Measurements from ENCODE around the gene XYLT1. TPM values are rescaled to one million over a fixed set of nuclear protein-coding genes. Genes with fewer than 3 reads are reported as not detected.
"Not testable (repeated sequence)": the region's sequence is repeated elsewhere in the genome, so short reads cannot be mapped to it uniquely, and the experiment has no call there.

The XYLT1 gene
- total and polyA plus RNA-seq, 2 of the 8 experiments (the other 6 are each of a cell fraction or from before 2014, with no cell fraction given) = 6.6 to 25.4 TPM

- TF ChIP-seq MAFK (IDR thresholded peaks at IDR 0.05; ENCODE audit: low read depth, low read length) = no peak
- no peak for TF ChIP-seq TCF12 (IDR thresholded peaks at IDR 0.05; ENCODE audit: low read depth, low read length)
- TF ChIP-seq POU5F1 (IDR thresholded peaks at IDR 0.05; ENCODE audit: low read depth, low read length) = no peak
- no peak for TF ChIP-seq GTF2F1 (IDR thresholded peaks at IDR 0.05; ENCODE audit: borderline replicate concordance, low read depth, low read length)
- TF ChIP-seq POLR2A (IDR thresholded peaks at IDR 0.05; ENCODE audit: control extremely low read depth in 1 of 2, low read depth in 2 of 2, low read length in 2 of 2) = no peak
- no peak for TF ChIP-seq BCL11A (IDR thresholded peaks at IDR 0.05; ENCODE audit: low read depth in 2 of 2, low read length in 2 of 2)
- TF ChIP-seq SUZ12 (IDR thresholded peaks at IDR 0.05; ENCODE audit: low read length) = no peak
- TF ChIP-seq NANOG (IDR thresholded peaks at IDR 0.05; ENCODE audit: insufficient read depth, low read depth, low read length, poor library complexity, severe bottlenecking) = no peak
- TF ChIP-seq JUND (IDR thresholded peaks at IDR 0.05; ENCODE audit: low read length) = no peak
- no peak for TF ChIP-seq BRCA1 (IDR thresholded peaks at IDR 0.05; ENCODE audit: low read depth, low read length)
Measured at GRCh38 chr16:17335826-17336529, 134.8 kb downstream of the XYLT1 start (continued).

- POLR2A ChIA-PET (ENCODE audit: partially characterized antibody); H3K4me3 ChIP-seq (ENCODE audit: extremely low read depth in 1 of 4, insufficient read depth in 2 of 4, low read depth in 3 of 4, low read length in 4 of 4); H3K79me2 ChIP-seq (ENCODE audit: control insufficient read depth in 1 of 2, insufficient read depth in 2 of 2, low read length in 2 of 2): not testable (repeated sequence)
Measured at GRCh38 chr16:17335406-17335805, 135.4 kb downstream of the XYLT1 start.

More at GRCh38 chr16:17335406-17335805, 135.4 kb downstream of the XYLT1 start:
- not testable (repeated sequence) for H3K18ac ChIP-seq (ENCODE audit: extremely low read depth, low read length); H2BK15ac ChIP-seq (ENCODE audit: low read length); H4K91ac ChIP-seq (replicated peaks; ENCODE audit: insufficient read length, low read length); H3K4ac ChIP-seq (replicated peaks; ENCODE audit: insufficient read length, low read depth, low read length); H2BK120ac ChIP-seq (replicated peaks; ENCODE audit: low read depth, low read length); H4K20me1 ChIP-seq (replicated peaks in 1 of 2; ENCODE audit: control insufficient read depth in 1 of 2, insufficient read depth in 2 of 2, low read length in 2 of 2); DNase-seq (ENCODE audit: low read depth in 1 of 2, low spot score in 2 of 2); H3K9me3 ChIP-seq (ENCODE audit: insufficient read depth in 2 of 2, low read depth in 1 of 2, low read length in 1 of 2); H3K9ac ChIP-seq (replicated peaks in 1 of 4; ENCODE audit: extremely low read depth in 1 of 4, low read depth in 3 of 4, low read length in 3 of 4); H3K4me2 ChIP-seq (ENCODE audit: insufficient read depth in 1 of 2, low read depth in 2 of 2, low read length in 2 of 2); H3K4me1 ChIP-seq (replicated peaks in 1 of 4; ENCODE audit: control insufficient read depth in 3 of 4, insufficient read depth in 4 of 4, low read length in 3 of 4); H2BK12ac ChIP-seq (ENCODE audit: low read depth, low read length); H4K8ac ChIP-seq (ENCODE audit: extremely low read depth, insufficient read depth, low read length); H3K56ac ChIP-seq (replicated peaks; ENCODE audit: insufficient read length, low read depth, low read length); FAIRE-seq; H2AK5ac ChIP-seq (ENCODE audit: low read depth, low read length); H4K5ac ChIP-seq (ENCODE audit: insufficient read length, low read depth, low read length); H2BK5ac ChIP-seq (ENCODE audit: low read depth, low read length); H2AFZ ChIP-seq (ENCODE audit: low read length); H3K79me1 ChIP-seq (ENCODE audit: low read depth, low read length); H3K36me3 ChIP-seq (ENCODE audit: control insufficient read depth in 2 of 4, insufficient read depth in 4 of 4, low read length in 3 of 4); H3K23ac ChIP-seq (ENCODE audit: insufficient read length); H3K14ac ChIP-seq (ENCODE audit: insufficient read length); H3K23me2 ChIP-seq (ENCODE audit: low read depth, low read length); H3K27me3 ChIP-seq (replicated peaks in 1 of 4; ENCODE audit: control insufficient read depth in 3 of 4, extremely low read depth in 1 of 4, insufficient read depth in 3 of 4, low read length in 3 of 4); H2BK20ac ChIP-seq (ENCODE audit: low read length); H3K27ac ChIP-seq (ENCODE audit: low read depth, low read length)
- CTCF ChIA-PET (ENCODE audit: partially characterized antibody) = interaction anchor here (0.8 to 1.5 kb wide), 5 partner anchors 11 to 66 kb away, joined by 3 read pairs; no protein-coding TSS in a partner anchor
- 87% methylated on average over 10 of the region's 10 CpGs; no CpG with 5 or more reads in 1 of the 2 experiments for WGBS, 2 experiments (ENCODE audit: extremely low coverage in 1 of 2, insufficient coverage in 1 of 2, insufficient read length in 1 of 2, insufficient replicate concordance in 2 of 2, low coverage in 1 of 2, low lambda C conversion rate in 2 of 2, missing lambda C conversion rate in 1 of 2)

Data from H1 (cell line).